Hematopoietic multipotent progenitor cell treated with erythropoietin and hydrocortisone succinate and interleukin-3 and kit ligand, for 4 days (in vitro differentiated cells): ENCODE data around the gene B4GALT5.

Experiments
- DNase-seq: peaks from one replicate; pipeline ENCODE4 v3.0.0-alpha.2; 2015

Gene B4GALT5

GRCh38 chr20:49700411-49701185, 13.1 kb downstream of the B4GALT5 start:
- no peak for DNase-seq

- peak; percentile 59 for DNase-seq
Observed at GRCh38 chr20:49699200-49699992, 14.3 kb downstream of the B4GALT5 start.

- DNase-seq, result no peak
Observed at GRCh38 chr20:49698477-49698876, 15.2 kb downstream of the B4GALT5 start.

- no peak for DNase-seq
Observed at GRCh38 chr20:49697071-49697470, 16.6 kb downstream of the B4GALT5 start.

- DNase-seq, result no peak
Observed at GRCh38 chr20:49696594-49696993, 17.1 kb downstream of the B4GALT5 start.

GRCh38 chr20:49695830-49696229, 17.8 kb downstream of the B4GALT5 start:
- no peak for DNase-seq

GRCh38 chr20:49694450-49695071, 19.1 kb downstream of the B4GALT5 start:
- no peak for DNase-seq

GRCh38 chr20:49693435-49694171, 20.1 kb downstream of the B4GALT5 start:
- no peak for DNase-seq

- DNase-seq, result no peak
Observed at GRCh38 chr20:49692941-49693340, 20.7 kb downstream of the B4GALT5 start.

GRCh38 chr20:49691818-49692568, 21.7 kb downstream of the B4GALT5 start:
- DNase-seq, result no peak

- peak; percentile 26 for DNase-seq
Observed at GRCh38 chr20:49690899-49691620, 22.6 kb downstream of the B4GALT5 start.

GRCh38 chr20:49687595-49688567, 25.8 kb downstream of the B4GALT5 start:
- peak; percentile 75 for DNase-seq

- peak; percentile 42 for DNase-seq
Observed at GRCh38 chr20:49685809-49686208, 27.9 kb downstream of the B4GALT5 start.

GRCh38 chr20:49685161-49685601, 28.5 kb downstream of the B4GALT5 start:
- DNase-seq, result peak; percentile 31

- no peak for DNase-seq
Observed at GRCh38 chr20:49684335-49684997, 29.2 kb downstream of the B4GALT5 start.

GRCh38 chr20:49682798-49683197, 30.9 kb downstream of the B4GALT5 start:
- no peak for DNase-seq

- no peak for DNase-seq
Observed at GRCh38 chr20:49682278-49682677, 31.4 kb downstream of the B4GALT5 start.

GRCh38 chr20:49681850-49682216, 31.8 kb downstream of the B4GALT5 start:
- DNase-seq, result no peak

GRCh38 chr20:49680484-49680883, 33.2 kb downstream of the B4GALT5 start:
- DNase-seq, result peak; percentile 30

- no peak for DNase-seq
Observed at GRCh38 chr20:49679634-49680033, 34.0 kb downstream of the B4GALT5 start.
